GM19025 (cell line): ENCODE data around the gene HMGCL.

Experiments used
- ATAC-seq: cut with Tn5 transposase; IDR thresholded peaks from one replicate; pipeline ENCODE4 v1.9.1; 2021; ENCODE audit warnings: mild to moderate bottlenecking, low read depth, moderate library complexity; ENCODE audit not compliant: unreplicated experiment

Gene HMGCL

GRCh38 chr1:23779826-23780371, 45.3 kb downstream of the HMGCL start:
- no peak for ATAC-seq

GRCh38 chr1:23777979-23778814, 47.0 kb downstream of the HMGCL start, which contains the start of gene PITHD1:
Gene PITHD1, plus strand, starts transcription at chr1:23778418. Its CDS starts 98 bp downstream, at chr1:23778516.
- ATAC-seq = peak; percentile 68

DNA sequence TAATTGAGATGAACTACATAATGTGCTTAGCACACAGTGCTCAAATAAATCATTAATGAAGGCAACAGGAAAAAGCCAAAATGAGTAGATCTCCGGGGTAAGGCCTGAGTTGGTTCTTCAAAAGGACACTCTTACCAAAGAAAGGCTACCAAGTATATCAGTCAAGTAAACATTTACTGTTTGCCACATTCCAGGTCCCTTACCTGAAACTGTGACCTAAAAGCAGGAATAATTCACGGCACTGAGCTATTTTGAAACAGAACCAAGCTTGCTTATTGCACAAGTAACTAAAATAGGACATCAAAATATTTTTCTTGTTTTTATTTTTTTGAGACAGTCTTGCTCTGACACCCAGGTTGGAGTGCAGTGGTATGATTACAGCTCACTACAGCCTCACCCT, 49.0 kb downstream of the HMGCL start:
- ATAC-seq = no peak

- no peak for ATAC-seq
Measured at GRCh38 chr1:23774174-23774880, 50.9 kb downstream of the HMGCL start.

GRCh38 chr1:23772854-23773242, 52.4 kb downstream of the HMGCL start:
- no peak for ATAC-seq

- ATAC-seq = no peak
Measured at GRCh38 chr1:23772049-23772853, 53.0 kb downstream of the HMGCL start.

- ATAC-seq = no peak
Measured at GRCh38 chr1:23768733-23769132, 56.5 kb downstream of the HMGCL start.

- no peak for ATAC-seq
Measured at GRCh38 chr1:23763041-23763577, 62.1 kb downstream of the HMGCL start.

- no peak for ATAC-seq
Measured at GRCh38 chr1:23759277-23759676, 66.0 kb downstream of the HMGCL start.

DNA sequence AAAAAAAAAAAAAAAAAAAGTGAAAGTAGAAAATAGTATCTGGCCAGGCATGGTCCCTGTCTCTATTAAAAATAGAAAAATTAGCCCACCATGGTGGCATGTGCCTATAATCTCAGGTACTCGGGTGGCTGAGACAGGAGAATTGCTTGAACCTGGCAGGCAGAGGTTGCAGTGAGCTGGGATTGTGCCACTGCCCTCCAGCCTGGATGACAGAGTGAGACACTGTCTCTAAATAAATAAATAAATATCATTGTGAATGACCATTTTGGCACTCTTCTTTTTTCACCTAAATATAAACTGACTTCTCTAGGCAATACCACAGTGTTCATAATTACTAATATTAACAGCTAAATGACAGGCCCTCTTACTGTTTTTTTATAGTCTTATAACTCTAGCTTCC, 67.4 kb downstream of the HMGCL start:
- ATAC-seq = no peak

GRCh38 chr1:23756676-23757075, 68.6 kb downstream of the HMGCL start:
- ATAC-seq = no peak

DNA sequence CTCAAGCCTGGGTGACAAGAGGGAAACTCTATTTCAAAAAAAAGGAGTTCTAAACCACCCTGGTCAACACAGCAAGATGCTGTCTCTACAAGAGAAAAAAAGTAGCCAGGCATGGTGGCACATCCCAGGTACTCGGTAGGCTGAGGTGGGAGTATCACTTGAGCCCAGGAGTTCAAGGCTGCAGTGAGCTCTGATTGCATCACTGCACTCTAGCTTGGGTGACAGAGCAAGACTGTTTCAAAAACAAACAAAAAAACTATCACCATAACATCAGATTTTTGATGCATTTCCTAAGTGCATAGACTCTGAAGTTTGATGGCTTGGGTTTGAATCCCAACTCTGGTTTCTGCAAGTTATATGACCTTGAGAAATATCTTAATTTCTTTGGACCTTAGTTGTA, 72.3 kb downstream of the HMGCL start:
- ATAC-seq = no peak
